Measurements from ENCODE around the gene CCDC184. TPM values are rescaled to one million over a fixed set of nuclear protein-coding genes. Genes with fewer than 3 reads are reported as not detected.
A peak's percentile ranks its signal among the peaks of the same experiment; 100 is the strongest.

CCDC184 gene
- total and polyA plus RNA-seq, 7 experiments from 2014 or later: 0.21 to 3.8 (median 0.22) TPM; not detected in 2

- Histone ChIP-seq H3K36me3 (ENCODE audit: control insufficient read depth in 2 of 3, insufficient read depth in 3 of 3, low read length in 3 of 3) (peaks cover 0 to 7% (median 0%) of the 10 kb centered on the region in 3 experiments), H3K9me3 (ENCODE audit: control insufficient read depth in 2 of 3, low read length in 3 of 3) (peaks cover 0 to 12% (median 0%) of the 10 kb centered on the region in 3 experiments), H3K4me1 (ENCODE audit: control insufficient read depth in 2 of 2, insufficient read depth in 2 of 2, low read length in 2 of 2) (peaks cover 28% of the 10 kb centered on the region in 2 donors), H3K4me3 (ENCODE audit: low read length) (peak overlapping the region; percentile 89), H3K27me3 (ENCODE audit: control insufficient read depth in 2 of 2, insufficient read depth in 2 of 2, low read length in 2 of 2) (no peaks in the 10 kb centered on the region), H3K27ac (ENCODE audit: low read depth, low read length) (peak overlapping the region; percentile 98)
- intact Hi-C loops (cut with micrococcal nuclease): loop anchor here (1.0 to 5.0 kb wide), 13 partner anchors 9 to 759 kb away; partner anchors contain the start of genes ASB8 (in 2 of the 2), CCDC184 (in 2 of the 2), CCNT1 (in 2 of the 2) and SENP1 (in 2 of the 2)
- Mint-ChIP-seq H3K27me3 (peaks cover 0 to 28% (median 0%) of the 10 kb centered on the region in 5 donors), H3K4me3 (peak overlapping the region; percentile 83 to 96 (median 92)), H3K9me3 (peaks cover 6 to 26% (median 20%) of the 10 kb centered on the region in 11 donors), H3K4me1 (peaks cover 31 to 53% (median 48%) of the 10 kb centered on the region in 7 donors), H3K27ac (peak overlapping the region; percentile 94 to 99 (median 96)), H3K36me3 (peaks cover 11 to 31% (median 25%) of the 10 kb centered on the region in 5 donors)
- ChIA-PET CTCF (interaction anchor here (1.0 to 4.7 kb wide), 7 partner anchors 10 to 235 kb away, joined by 3 to 33 read pairs (median 4); partner anchors contain the start of genes CCDC184 and TMEM106C), POLR2A (interaction anchor here (0.6 to 4.6 kb wide), 23 partner anchors 10 to 1119 kb away, joined by 3 to 56 read pairs (median 6); partner anchors contain the start of genes ASB8, CCDC184, KANSL2 and RPAP3)
- peak; percentile 97 for ATAC-seq
- peak; percentile 75 to 88 (median 86) for DNase-seq
Measured at GRCh38 chr12:48197971-48198671, 14.7 kb downstream of the CCDC184 start.

GRCh38 chr12:48198672-48198971 lies 15.2 kb downstream of the CCDC184 start:
- ChIA-PET POLR2A (interaction anchor here (0.6 to 4.6 kb wide), 22 partner anchors 9 to 1120 kb away, joined by 3 to 56 read pairs (median 6); partner anchors contain the start of genes ASB8, CCDC184, KANSL2 and RPAP3), CTCF (interaction anchor here (1.1 to 4.7 kb wide), 6 partner anchors 10 to 236 kb away, joined by 3 to 33 read pairs (median 5); partner anchors contain the start of genes CCDC184 and TMEM106C)
- peak overlapping the region; percentile 94 to 99 (median 96) for H3K27ac Mint-ChIP-seq
- peaks cover 31 to 58% (median 53%) of the 10 kb centered on the region in 7 donors for H3K4me1 Mint-ChIP-seq
- H3K9me3 ChIP-seq (ENCODE audit: control insufficient read depth in 2 of 3, low read length in 3 of 3): peaks cover 0 to 13% (median 0%) of the 10 kb centered on the region in 3 experiments
- peaks cover 0 to 23% (median 0%) of the 10 kb centered on the region in 5 donors for H3K27me3 Mint-ChIP-seq
- ATAC-seq (peak; percentile 17), DNase-seq (peak in 1 of 9 donors; percentile 41)
- peak overlapping the region; percentile 98 for H3K27ac ChIP-seq (ENCODE audit: low read depth, low read length)
- peaks cover 15 to 36% (median 30%) of the 10 kb centered on the region in 5 donors for H3K36me3 Mint-ChIP-seq
- peak overlapping the region; percentile 83 to 96 (median 92) for H3K4me3 Mint-ChIP-seq
- peaks cover 28% of the 10 kb centered on the region in 2 donors for H3K4me1 ChIP-seq (ENCODE audit: control insufficient read depth in 2 of 2, insufficient read depth in 2 of 2, low read length in 2 of 2)
- H3K36me3 ChIP-seq (ENCODE audit: control insufficient read depth in 2 of 3, insufficient read depth in 3 of 3, low read length in 3 of 3): peaks cover 0 to 7% (median 0%) of the 10 kb centered on the region in 3 experiments
- peaks cover 6 to 31% (median 25%) of the 10 kb centered on the region in 11 donors for H3K9me3 Mint-ChIP-seq
- H3K27me3 ChIP-seq (ENCODE audit: control insufficient read depth in 2 of 2, insufficient read depth in 2 of 2, low read length in 2 of 2): no peaks in the 10 kb centered on the region
- intact Hi-C loops (cut with micrococcal nuclease): loop anchor here (1.0 to 5.0 kb wide), 11 partner anchors 15 to 759 kb away; partner anchors contain the start of genes ASB8 (in 2 of the 2), CCDC184 (in 2 of the 2), CCNT1 (in 2 of the 2) and ZNF641 (in 2 of the 2)
- H3K4me3 ChIP-seq (ENCODE audit: low read length): peak overlapping the region; percentile 89

- intact Hi-C loops (cut with micrococcal nuclease): loop anchor here (1.0 to 5.0 kb wide), 13 partner anchors 8 to 758 kb away; partner anchors contain the start of genes ASB8 (in 2 of the 2), CCDC184 (in 2 of the 2), CCNT1 (in 2 of the 2) and ZNF641 (in 2 of the 2)
- Mint-ChIP-seq H3K4me3 (peak overlapping the region; percentile 83 to 96 (median 92)), H3K27me3 (peaks cover 0 to 20% (median 0%) of the 10 kb centered on the region in 5 donors), H3K4me1 (peaks cover 31 to 60% (median 53%) of the 10 kb centered on the region in 7 donors), H3K36me3 (peaks cover 15 to 40% (median 32%) of the 10 kb centered on the region in 5 donors), H3K27ac (peak overlapping the region; percentile 94 to 99 (median 96)), H3K9me3 (peaks cover 6 to 34% (median 27%) of the 10 kb centered on the region in 11 donors)
- ChIA-PET CTCF (interaction anchor here (1.1 to 4.7 kb wide), 5 partner anchors 11 to 161 kb away, joined by 3 to 33 read pairs (median 6); partner anchors contain the start of gene CCDC184), POLR2A (interaction anchor here (0.6 to 4.6 kb wide), 28 partner anchors 9 to 1120 kb away, joined by 3 to 56 read pairs (median 5); partner anchors contain the start of genes ASB8, CCDC184, CCNT1 and DDX23)
- no peaks in the 10 kb centered on the region for H3K27me3 ChIP-seq (ENCODE audit: control insufficient read depth in 2 of 2, insufficient read depth in 2 of 2, low read length in 2 of 2)
- peak overlapping the region; percentile 98 for H3K27ac ChIP-seq (ENCODE audit: low read depth, low read length)
- DNase-seq: peak in 1 of 9 donors; percentile 26
- H3K4me1 ChIP-seq (ENCODE audit: control insufficient read depth in 2 of 2, insufficient read depth in 2 of 2, low read length in 2 of 2): peaks cover 28% of the 10 kb centered on the region in 2 donors
- H3K36me3 ChIP-seq (ENCODE audit: control insufficient read depth in 2 of 3, insufficient read depth in 3 of 3, low read length in 3 of 3): peaks cover 0 to 7% (median 0%) of the 10 kb centered on the region in 3 experiments
- ATAC-seq: no peak
- H3K9me3 ChIP-seq (ENCODE audit: control insufficient read depth in 2 of 3, low read length in 3 of 3): peaks cover 0 to 16% (median 3%) of the 10 kb centered on the region in 3 experiments
- peak overlapping the region; percentile 89 for H3K4me3 ChIP-seq (ENCODE audit: low read length)
Measured at GRCh38 chr12:48198985-48199384, 15.5 kb downstream of the CCDC184 start.

- Histone ChIP-seq H3K27me3 (ENCODE audit: control insufficient read depth in 2 of 2, insufficient read depth in 2 of 2, low read length in 2 of 2) (no peaks in the 10 kb centered on the region), H3K4me3 (ENCODE audit: low read length) (peak overlapping the region; percentile 89), H3K27ac (ENCODE audit: low read depth, low read length) (peak overlapping the region; percentile 98), H3K36me3 (ENCODE audit: control insufficient read depth in 2 of 3, insufficient read depth in 3 of 3, low read length in 3 of 3) (peaks cover 0 to 13% (median 4%) of the 10 kb centered on the region in 3 experiments), H3K4me1 (ENCODE audit: control insufficient read depth in 2 of 2, insufficient read depth in 2 of 2, low read length in 2 of 2) (peaks cover 28% of the 10 kb centered on the region in 2 donors), H3K9me3 (ENCODE audit: control insufficient read depth in 2 of 3, low read length in 3 of 3) (peaks cover 0 to 20% (median 4%) of the 10 kb centered on the region in 3 experiments)
- ATAC-seq (no peak), DNase-seq (peak in 6 of 9 donors; percentile 30 to 58 (median 45))
- H3K4me1 Mint-ChIP-seq: peaks cover 31 to 68% (median 53%) of the 10 kb centered on the region in 7 donors
- intact Hi-C loops (cut with micrococcal nuclease): loop anchor here (1.0 to 5.0 kb wide), 6 partner anchors 8 to 758 kb away; partner anchors contain the start of genes ARF3 (in 1 of the 2), KANSL2 (in 1 of the 2) and TMEM106C (in 1 of the 2)
- POLR2A ChIA-PET: interaction anchor here (0.9 to 4.6 kb wide), 23 partner anchors 12 to 652 kb away, joined by 3 to 56 read pairs (median 5); partner anchors contain the start of genes ASB8, CCDC184, CCNT1 and DDX23
- H3K36me3 Mint-ChIP-seq: peaks cover 20 to 48% (median 40%) of the 10 kb centered on the region in 5 donors
- peaks cover 0 to 12% (median 0%) of the 10 kb centered on the region in 5 donors for H3K27me3 Mint-ChIP-seq
- H3K27ac Mint-ChIP-seq: peak overlapping the region; percentile 94 to 99 (median 96)
- H3K9me3 Mint-ChIP-seq: peaks cover 11 to 42% (median 34%) of the 10 kb centered on the region in 11 donors
- CTCF ChIA-PET: interaction anchor here (0.7 to 4.7 kb wide), 6 partner anchors 12 to 418 kb away, joined by 3 to 33 read pairs (median 6); partner anchors contain the start of gene CCDC184
- H3K4me3 Mint-ChIP-seq: peak overlapping the region; percentile 83 to 96 (median 92)
Measured at GRCh38 chr12:48199774-48200221, 16.4 kb downstream of the CCDC184 start.

GRCh38 chr12:48201091-48201490 lies 17.6 kb downstream of the CCDC184 start:
- Histone ChIP-seq H3K27me3 (ENCODE audit: control insufficient read depth in 2 of 2, insufficient read depth in 2 of 2, low read length in 2 of 2) (no peaks in the 10 kb centered on the region), H3K36me3 (ENCODE audit: control insufficient read depth in 2 of 3, insufficient read depth in 3 of 3, low read length in 3 of 3) (peaks cover 0 to 18% (median 10%) of the 10 kb centered on the region in 3 experiments), H3K27ac (ENCODE audit: low read depth, low read length) (peak overlapping the region; percentile 98), H3K4me3 (ENCODE audit: low read length) (peak overlapping the region; percentile 89), H3K4me1 (ENCODE audit: control insufficient read depth in 2 of 2, insufficient read depth in 2 of 2, low read length in 2 of 2) (peaks cover 28% of the 10 kb centered on the region in 2 donors), H3K9me3 (ENCODE audit: control insufficient read depth in 2 of 3, low read length in 3 of 3) (peaks cover 0 to 28% (median 4%) of the 10 kb centered on the region in 3 experiments)
- ATAC-seq (no peak), DNase-seq (no peak)
- CTCF ChIA-PET: interaction anchor here (0.6 to 4.7 kb wide), 3 partner anchors 13 to 985 kb away, joined by 3 to 32 read pairs (median 4); no protein-coding TSS in a partner anchor
- Mint-ChIP-seq H3K4me1 (peaks cover 31 to 65% (median 53%) of the 10 kb centered on the region in 7 donors), H3K27me3 (no peaks in the 10 kb centered on the region), H3K9me3 (peaks cover 11 to 53% (median 35%) of the 10 kb centered on the region in 11 donors), H3K4me3 (peak overlapping the region; percentile 7 to 96 (median 90)), H3K36me3 (peaks cover 21 to 56% (median 46%) of the 10 kb centered on the region in 5 donors), H3K27ac (peak overlapping the region; percentile 68 to 99 (median 95))
- POLR2A ChIA-PET: interaction anchor here (0.5 to 4.6 kb wide), 6 partner anchors 18 to 920 kb away, joined by 3 to 52 read pairs (median 10); partner anchors contain the start of genes ASB8, CCDC184 and ZNF641
- intact Hi-C loops (cut with micrococcal nuclease): no loop called here
